Daoy (cell line): Measurements from ENCODE around the gene IDH3G. TPM values are rescaled to one million over a fixed set of nuclear protein-coding genes. Genes with fewer than 3 reads are reported as not detected.

Source experiments
- DNase-seq: peaks from one replicate; pipeline ENCODE4 v3.0.0-alpha.2; 2015; ENCODE audit warnings: low read depth
- total RNA-seq: library from RNA; depleted of rRNA; stranded (reverse); fragments of >200 nt; shearing (Covaris generic); gene quantifications from 2 replicates; pipeline ENCODE4 v1.2.3, GENCODE V29; 2014

Gene IDH3G
- total RNA-seq, 1 experiment from 2014 or later: 41.0 TPM

GRCh38 chrX:153816831-153817690 lies 22.9 kb upstream of the IDH3G start:
- DNase-seq: no peak

- DNase-seq: no peak
Measured at GRCh38 chrX:153814591-153815315, 20.6 kb upstream of the IDH3G start.

- no peak for DNase-seq
Measured at GRCh38 chrX:153813161-153813560, 19.0 kb upstream of the IDH3G start.

GRCh38 chrX:153812220-153812619 lies 18.0 kb upstream of the IDH3G start:
- no peak for DNase-seq

- no peak for DNase-seq
Measured at GRCh38 chrX:153807976-153808375, 13.8 kb upstream of the IDH3G start.

- no peak for DNase-seq
Measured at GRCh38 chrX:153806999-153807575, 12.9 kb upstream of the IDH3G start.

GRCh38 chrX:153805436-153805835 lies 11.3 kb upstream of the IDH3G start:
- no peak for DNase-seq

GRCh38 chrX:153804621-153805020 lies 10.4 kb upstream of the IDH3G start:
- DNase-seq: no peak

- no peak for DNase-seq
Measured at GRCh38 chrX:153804100-153804595, 10.0 kb upstream of the IDH3G start.

GRCh38 chrX:153803211-153804099 lies 9.3 kb upstream of the IDH3G start:
- DNase-seq: no peak

GRCh38 chrX:153802513-153803045 lies 8.4 kb upstream of the IDH3G start:
- DNase-seq: no peak

- no peak for DNase-seq
Measured at GRCh38 chrX:153801669-153802068, 7.5 kb upstream of the IDH3G start.

GRCh38 chrX:153800746-153801145 lies 6.6 kb upstream of the IDH3G start:
- DNase-seq: no peak

- no peak for DNase-seq
Measured at GRCh38 chrX:153800177-153800722, 6.1 kb upstream of the IDH3G start.

GRCh38 chrX:153799326-153799725 lies 5.2 kb upstream of the IDH3G start:
- no peak for DNase-seq

- DNase-seq: no peak
Measured at GRCh38 chrX:153797415-153798015, 3.3 kb upstream of the IDH3G start.

GRCh38 chrX:153794897-153795816 lies 982 bp upstream of the IDH3G start:
- DNase-seq: no peak

- DNase-seq: no peak
Measured at GRCh38 chrX:153793291-153793690, 884 bp downstream of the IDH3G start.

GRCh38 chrX:153792368-153792767 lies 1.8 kb downstream of the IDH3G start:
- DNase-seq: no peak
